GM12864 (cell line): ENCODE data around the gene ANXA4.

ENCODE experiments used
- DNase-seq: peaks from one replicate; pipeline ENCODE4 v3.0.0-alpha.2; 2011; ENCODE audit warnings: low read depth
- H3K4me3 ChIP-seq: 2 replicates; pipeline ENCODE4 v1.5.1; 2011; ENCODE audit warnings: mild to moderate bottlenecking, low read depth, low read length, control low read depth
- TF ChIP-seq, protein P1 (sequence below): IDR thresholded peaks from 2 replicates; pipeline ENCODE4 v1.5.1; 2011; ENCODE audit warnings: low read depth, mild to moderate bottlenecking, moderate library complexity, low read length, control low read depth, inconsistent platforms; ENCODE audit errors: missing control alignments

ANXA4 gene

DNA sequence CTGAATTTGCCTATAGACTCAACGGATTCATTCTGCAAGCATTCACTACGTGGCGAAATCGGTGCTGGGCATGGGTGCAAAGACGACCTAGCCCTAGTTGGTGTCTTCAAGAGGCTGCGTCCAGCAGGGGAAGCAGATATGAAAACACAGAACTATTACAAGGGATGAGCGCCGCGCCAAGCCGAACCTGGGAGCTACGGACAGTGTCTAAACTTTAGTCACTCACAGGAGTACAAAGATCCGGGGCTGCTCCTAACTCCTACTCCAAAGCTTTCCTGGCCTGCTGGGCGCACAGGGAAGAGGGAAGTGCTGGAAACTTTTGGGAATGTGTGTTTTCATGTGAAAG is 732 bp upstream of the ANXA4 start:
- H3K4me3 ChIP-seq, result peak overlapping the region; percentile 65
- DNase-seq, result no peak
- TF ChIP-seq, protein P1, sequence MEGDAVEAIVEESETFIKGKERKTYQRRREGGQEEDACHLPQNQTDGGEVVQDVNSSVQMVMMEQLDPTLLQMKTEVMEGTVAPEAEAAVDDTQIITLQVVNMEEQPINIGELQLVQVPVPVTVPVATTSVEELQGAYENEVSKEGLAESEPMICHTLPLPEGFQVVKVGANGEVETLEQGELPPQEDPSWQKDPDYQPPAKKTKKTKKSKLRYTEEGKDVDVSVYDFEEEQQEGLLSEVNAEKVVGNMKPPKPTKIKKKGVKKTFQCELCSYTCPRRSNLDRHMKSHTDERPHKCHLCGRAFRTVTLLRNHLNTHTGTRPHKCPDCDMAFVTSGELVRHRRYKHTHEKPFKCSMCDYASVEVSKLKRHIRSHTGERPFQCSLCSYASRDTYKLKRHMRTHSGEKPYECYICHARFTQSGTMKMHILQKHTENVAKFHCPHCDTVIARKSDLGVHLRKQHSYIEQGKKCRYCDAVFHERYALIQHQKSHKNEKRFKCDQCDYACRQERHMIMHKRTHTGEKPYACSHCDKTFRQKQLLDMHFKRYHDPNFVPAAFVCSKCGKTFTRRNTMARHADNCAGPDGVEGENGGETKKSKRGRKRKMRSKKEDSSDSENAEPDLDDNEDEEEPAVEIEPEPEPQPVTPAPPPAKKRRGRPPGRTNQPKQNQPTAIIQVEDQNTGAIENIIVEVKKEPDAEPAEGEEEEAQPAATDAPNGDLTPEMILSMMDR, result peak; percentile 16

DNA sequence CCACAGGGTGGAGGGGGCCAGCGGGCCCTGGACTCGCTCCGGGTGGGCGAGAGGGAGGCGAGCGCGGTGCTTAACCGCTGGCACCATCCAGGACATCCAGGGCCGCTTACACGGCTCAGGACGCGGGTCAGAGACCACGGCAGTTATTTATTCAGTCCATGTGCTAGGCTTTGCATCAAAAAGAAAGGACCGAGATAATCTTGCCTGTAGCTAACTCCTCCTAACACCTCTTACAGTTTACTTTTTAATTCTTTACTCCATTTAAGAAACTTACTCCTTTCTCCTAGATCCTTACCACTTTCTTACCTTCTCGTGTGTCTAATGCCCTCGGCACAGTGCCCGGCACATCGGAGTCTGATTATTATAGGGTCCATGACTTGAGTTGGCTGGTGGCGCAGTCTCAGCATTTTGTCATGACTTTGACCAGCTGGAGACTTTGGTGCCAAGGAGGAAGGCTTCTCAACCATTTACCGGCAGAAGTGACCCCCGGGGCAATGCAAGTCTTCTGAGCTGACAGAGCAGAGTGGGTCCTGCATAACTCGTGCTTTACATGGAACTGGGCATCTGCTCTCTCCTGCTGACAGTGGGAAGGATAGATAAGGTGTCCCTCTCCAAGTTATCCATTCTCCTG is 503 bp downstream of the ANXA4 start:
- no peak for DNase-seq
- TF ChIP-seq, protein P1, result no peak
- peak overlapping the region; percentile 65 for H3K4me3 ChIP-seq

DNA sequence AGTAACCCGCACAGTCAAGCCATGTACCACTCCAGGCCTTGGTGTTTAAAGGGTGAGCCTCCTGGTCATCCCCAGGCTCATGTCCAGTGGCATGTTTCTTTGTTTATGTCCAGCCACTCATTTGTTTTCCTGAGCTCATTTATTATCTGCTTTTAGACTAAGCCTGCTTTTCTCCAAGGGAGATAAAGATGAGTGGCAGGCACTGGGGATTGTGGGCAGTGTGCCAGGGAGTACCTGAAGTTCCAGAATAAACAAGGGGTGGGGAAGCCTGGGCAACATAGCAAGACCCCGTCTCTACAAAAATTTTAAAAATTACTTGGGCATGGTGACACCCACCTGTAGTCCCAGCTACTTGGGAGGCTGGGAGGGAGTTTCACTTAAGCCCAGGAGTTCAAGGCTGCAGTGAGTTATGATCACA is 1.9 kb downstream of the ANXA4 start:
- TF ChIP-seq, protein P1, result no peak
- no peak for DNase-seq
- no peak overlapping the region for H3K4me3 ChIP-seq

DNA sequence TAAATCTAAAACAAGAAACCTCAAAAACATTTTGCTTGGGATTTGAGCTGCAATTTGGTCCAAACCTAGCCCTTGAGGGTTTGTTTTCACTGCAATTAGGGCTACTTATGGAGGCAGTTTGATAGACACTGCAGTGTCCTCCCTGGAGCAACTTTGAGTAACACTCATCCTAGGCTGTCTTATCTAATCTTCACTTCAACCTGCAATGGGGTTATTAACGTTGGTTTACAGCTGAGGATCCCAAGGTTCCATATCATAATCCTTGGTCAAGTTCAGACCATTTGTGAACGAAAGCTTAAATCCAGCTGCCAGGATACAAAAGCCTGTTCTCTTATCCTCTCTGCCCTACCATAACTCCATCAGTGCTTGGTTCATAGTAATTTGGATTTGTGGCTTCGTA is 2.5 kb downstream of the ANXA4 start:
- H3K4me3 ChIP-seq, result no peak overlapping the region
- DNase-seq, result no peak
- TF ChIP-seq, protein P1, result no peak

DNA sequence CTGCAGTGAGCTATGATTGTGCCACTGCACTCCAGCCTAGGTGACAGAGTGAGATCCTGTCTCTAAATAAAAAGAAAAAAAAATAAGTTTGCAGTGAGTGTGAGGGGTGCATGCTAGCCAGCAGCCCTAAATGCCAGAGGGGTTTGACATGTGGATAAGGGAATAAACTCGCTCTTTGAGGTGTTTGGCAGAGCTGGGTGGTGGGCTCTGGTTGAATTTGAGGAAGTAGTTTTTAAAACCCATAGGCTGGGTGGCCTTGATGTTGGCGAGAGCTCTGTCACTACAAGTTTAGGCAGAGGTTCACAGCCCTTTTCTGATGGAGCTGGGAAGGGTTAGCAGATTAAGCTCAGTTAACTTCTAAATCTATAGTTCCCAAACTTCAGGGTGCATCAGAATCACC is 3.1 kb downstream of the ANXA4 start:
- TF ChIP-seq, protein P1, result no peak
- no peak overlapping the region for H3K4me3 ChIP-seq
- no peak for DNase-seq

DNA sequence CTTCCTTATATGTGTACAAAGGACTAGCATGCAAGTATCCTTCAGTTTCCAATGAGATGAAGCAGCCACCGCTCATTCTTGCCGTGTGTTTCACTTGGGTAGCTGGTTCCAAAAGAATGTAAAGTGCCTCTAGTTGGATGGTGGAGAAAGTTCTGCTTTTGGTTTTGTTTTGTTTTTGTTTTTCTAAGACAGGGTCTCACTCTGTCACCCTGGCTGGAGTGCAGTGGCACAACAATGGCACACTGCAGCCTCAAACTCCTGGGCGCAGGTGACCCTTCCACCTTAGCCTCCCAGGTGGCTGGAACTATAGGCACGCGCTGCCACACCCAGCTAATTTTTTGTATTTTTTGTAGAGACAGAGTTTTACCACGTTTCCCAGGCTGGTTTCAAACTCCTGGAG is 8.3 kb downstream of the ANXA4 start:
- TF ChIP-seq, protein P1, result no peak
- DNase-seq, result no peak
- no peak overlapping the region for H3K4me3 ChIP-seq

DNA sequence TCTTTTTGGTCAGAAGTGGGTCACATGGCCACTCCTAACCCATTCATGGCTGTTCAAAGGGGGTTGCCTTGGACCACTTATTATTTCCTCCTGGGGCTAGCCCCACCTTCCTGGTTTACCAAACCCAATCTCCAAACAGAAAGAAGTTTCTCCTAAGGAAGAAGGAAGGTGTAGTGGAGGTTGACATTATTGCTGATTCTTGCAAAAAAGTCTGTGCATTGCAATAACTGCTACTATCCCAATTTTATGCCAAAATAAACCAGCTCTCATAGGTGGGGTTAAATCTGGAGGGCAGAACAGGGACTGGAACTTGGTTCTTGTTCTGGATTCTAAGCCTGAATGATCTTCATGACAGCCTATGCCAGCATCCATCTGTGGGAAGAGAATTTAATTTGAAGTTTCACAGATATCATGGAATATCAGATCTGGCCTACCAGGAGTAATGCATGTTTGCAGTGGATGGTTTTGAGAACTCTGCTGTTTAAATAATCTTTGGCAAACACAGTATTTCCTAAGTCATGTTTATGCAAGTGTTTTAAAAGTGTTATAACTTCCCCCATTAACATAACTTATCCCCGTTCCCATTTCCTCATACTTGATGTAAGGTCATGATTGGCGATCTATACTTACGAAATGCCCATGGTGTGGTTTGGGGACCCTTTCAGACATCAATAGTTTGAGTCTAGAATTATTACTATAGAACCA is 11.9 kb downstream of the ANXA4 start:
- H3K4me3 ChIP-seq, result no peak overlapping the region
- no peak for DNase-seq
- TF ChIP-seq, protein P1, result no peak
